ENCODE measurements around the gene TNFAIP8L2.
A peak's percentile ranks its signal among the peaks of the same experiment; 100 is the strongest.
"Not testable (repeated sequence)": the region's sequence is repeated elsewhere in the genome, so short reads cannot be mapped to it uniquely, and the experiment has no call there.

Gene TNFAIP8L2

GRCh38 chr1:151189637-151190445 lies 33.4 kb downstream of the TNFAIP8L2 start, which contains the start of gene VPS72:
TSS of gene VPS72 (minus strand) at chr1:151190197. CDS start at chr1:151190121, 76 bp downstream.
- TF ChIP-seq CTCF (IDR thresholded peaks at IDR 0.05; ENCODE audit: low read depth, low read length, missing control alignments) = no peak
- peak; percentile 69 for DNase-seq (ENCODE audit: low read depth)
- H3K4me3 ChIP-seq (ENCODE audit: low read depth, low read length) = peak within 1 kb of the TSS; percentile 69

- no peak for DNase-seq (ENCODE audit: low read depth)
- no peak for TF ChIP-seq CTCF (IDR thresholded peaks at IDR 0.05; ENCODE audit: low read depth, low read length, missing control alignments)
- no peak overlapping the region for H3K4me3 ChIP-seq (ENCODE audit: low read depth, low read length)
Measured at GRCh38 chr1:151192047-151192446, 35.6 kb downstream of the TNFAIP8L2 start.

- no peak overlapping the region for H3K4me3 ChIP-seq (ENCODE audit: low read depth, low read length)
- no peak for TF ChIP-seq CTCF (IDR thresholded peaks at IDR 0.05; ENCODE audit: low read depth, low read length, missing control alignments)
- no peak for DNase-seq (ENCODE audit: low read depth)
Measured at GRCh38 chr1:151193304-151193703, 36.9 kb downstream of the TNFAIP8L2 start.

GRCh38 chr1:151193856-151194255 lies 37.4 kb downstream of the TNFAIP8L2 start:
- TF ChIP-seq CTCF (IDR thresholded peaks at IDR 0.05; ENCODE audit: low read depth, low read length, missing control alignments) = no peak
- DNase-seq (ENCODE audit: low read depth) = no peak
- no peak overlapping the region for H3K4me3 ChIP-seq (ENCODE audit: low read depth, low read length)

- H3K4me3 ChIP-seq (ENCODE audit: low read depth, low read length); DNase-seq (ENCODE audit: low read depth): not testable (repeated sequence)
Measured at GRCh38 chr1:151194894-151195594, 38.6 kb downstream of the TNFAIP8L2 start.

GRCh38 chr1:151196292-151196800 lies 39.9 kb downstream of the TNFAIP8L2 start:
- peak overlapping the region; percentile 42 for H3K4me3 ChIP-seq (ENCODE audit: low read depth, low read length)
- peak; percentile 50 for DNase-seq (ENCODE audit: low read depth)
- peak; percentile 43 for TF ChIP-seq CTCF (IDR thresholded peaks at IDR 0.05; ENCODE audit: low read depth, low read length, missing control alignments)

- no peak for DNase-seq (ENCODE audit: low read depth)
- H3K4me3 ChIP-seq (ENCODE audit: low read depth, low read length) = peak overlapping the region; percentile 87
- no peak for TF ChIP-seq CTCF (IDR thresholded peaks at IDR 0.05; ENCODE audit: low read depth, low read length, missing control alignments)
Measured at GRCh38 chr1:151197863-151198253, 41.4 kb downstream of the TNFAIP8L2 start.

Measured in GM12864 (cell line).